ENCODE results near the gene SLC45A2. TPM values are rescaled to one million over a fixed set of nuclear protein-coding genes. Genes with fewer than 3 reads are reported as not detected.

Gene SLC45A2
- total RNA-seq, 1 donor: not detected

DNA sequence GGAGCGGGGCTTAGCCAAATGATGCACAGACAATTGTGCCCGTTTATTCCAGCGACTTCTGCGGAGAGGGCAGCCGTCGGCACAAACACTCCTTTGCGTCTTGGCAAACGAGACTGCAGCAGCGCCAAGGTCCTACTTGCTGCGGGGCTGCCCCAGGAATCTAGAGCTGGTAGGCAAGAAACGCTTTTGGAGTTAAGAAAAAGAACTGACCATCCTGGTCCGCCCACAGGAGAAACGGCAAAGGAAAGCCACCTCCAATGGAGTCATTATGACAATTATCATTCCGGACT is 46.0 kb downstream of the SLC45A2 start:
- DNase-seq (ENCODE audit: low read depth): no peak
- no peak overlapping the region for H3K4me3 ChIP-seq (ENCODE audit: low read depth, low read length)
- TF ChIP-seq, protein P1, sequence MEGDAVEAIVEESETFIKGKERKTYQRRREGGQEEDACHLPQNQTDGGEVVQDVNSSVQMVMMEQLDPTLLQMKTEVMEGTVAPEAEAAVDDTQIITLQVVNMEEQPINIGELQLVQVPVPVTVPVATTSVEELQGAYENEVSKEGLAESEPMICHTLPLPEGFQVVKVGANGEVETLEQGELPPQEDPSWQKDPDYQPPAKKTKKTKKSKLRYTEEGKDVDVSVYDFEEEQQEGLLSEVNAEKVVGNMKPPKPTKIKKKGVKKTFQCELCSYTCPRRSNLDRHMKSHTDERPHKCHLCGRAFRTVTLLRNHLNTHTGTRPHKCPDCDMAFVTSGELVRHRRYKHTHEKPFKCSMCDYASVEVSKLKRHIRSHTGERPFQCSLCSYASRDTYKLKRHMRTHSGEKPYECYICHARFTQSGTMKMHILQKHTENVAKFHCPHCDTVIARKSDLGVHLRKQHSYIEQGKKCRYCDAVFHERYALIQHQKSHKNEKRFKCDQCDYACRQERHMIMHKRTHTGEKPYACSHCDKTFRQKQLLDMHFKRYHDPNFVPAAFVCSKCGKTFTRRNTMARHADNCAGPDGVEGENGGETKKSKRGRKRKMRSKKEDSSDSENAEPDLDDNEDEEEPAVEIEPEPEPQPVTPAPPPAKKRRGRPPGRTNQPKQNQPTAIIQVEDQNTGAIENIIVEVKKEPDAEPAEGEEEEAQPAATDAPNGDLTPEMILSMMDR (IDR thresholded peaks at IDR 0.05; ENCODE audit: insufficient read depth, low read depth, low read length): no peak

DNA sequence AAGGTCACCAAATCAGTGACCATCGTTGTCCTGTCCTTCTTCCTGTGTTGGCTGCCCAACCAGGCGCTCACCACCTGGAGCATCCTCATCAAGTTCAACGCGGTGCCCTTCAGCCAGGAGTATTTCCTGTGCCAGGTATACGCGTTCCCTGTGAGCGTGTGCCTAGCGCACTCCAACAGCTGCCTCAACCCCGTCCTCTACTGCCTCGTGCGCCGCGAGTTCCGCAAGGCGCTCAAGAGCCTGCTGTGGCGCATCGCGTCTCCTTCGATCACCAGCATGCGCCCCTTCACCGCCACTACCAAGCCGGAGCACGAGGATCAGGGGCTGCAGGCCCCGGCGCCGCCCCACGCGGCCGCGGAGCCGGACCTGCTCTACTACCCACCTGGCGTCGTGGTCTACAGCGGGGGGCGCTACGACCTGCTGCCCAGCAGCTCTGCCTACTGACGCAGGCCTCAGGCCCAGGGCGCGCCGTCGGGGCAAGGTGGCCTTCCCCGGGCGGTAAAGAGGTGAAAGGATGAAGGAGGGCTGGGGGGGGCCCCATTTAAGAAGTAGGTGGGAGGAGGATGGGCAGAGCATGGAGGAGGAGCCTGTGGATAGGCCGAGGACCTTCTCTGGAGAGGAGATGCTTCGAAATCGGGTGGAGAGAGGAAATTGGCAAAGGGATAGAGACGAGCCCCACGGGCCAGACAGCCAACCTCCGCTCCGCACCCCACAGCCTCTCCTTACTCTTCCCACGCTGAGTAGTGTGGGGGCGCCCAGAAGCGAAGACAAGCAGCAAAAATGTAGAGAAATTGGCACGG is 46.6 kb downstream of the SLC45A2 start:
- no peak for DNase-seq (ENCODE audit: low read depth)
- TF ChIP-seq, protein P1 (IDR thresholded peaks at IDR 0.05; ENCODE audit: insufficient read depth, low read depth, low read length): no peak
- H3K4me3 ChIP-seq (ENCODE audit: low read depth, low read length): no peak overlapping the region

DNA sequence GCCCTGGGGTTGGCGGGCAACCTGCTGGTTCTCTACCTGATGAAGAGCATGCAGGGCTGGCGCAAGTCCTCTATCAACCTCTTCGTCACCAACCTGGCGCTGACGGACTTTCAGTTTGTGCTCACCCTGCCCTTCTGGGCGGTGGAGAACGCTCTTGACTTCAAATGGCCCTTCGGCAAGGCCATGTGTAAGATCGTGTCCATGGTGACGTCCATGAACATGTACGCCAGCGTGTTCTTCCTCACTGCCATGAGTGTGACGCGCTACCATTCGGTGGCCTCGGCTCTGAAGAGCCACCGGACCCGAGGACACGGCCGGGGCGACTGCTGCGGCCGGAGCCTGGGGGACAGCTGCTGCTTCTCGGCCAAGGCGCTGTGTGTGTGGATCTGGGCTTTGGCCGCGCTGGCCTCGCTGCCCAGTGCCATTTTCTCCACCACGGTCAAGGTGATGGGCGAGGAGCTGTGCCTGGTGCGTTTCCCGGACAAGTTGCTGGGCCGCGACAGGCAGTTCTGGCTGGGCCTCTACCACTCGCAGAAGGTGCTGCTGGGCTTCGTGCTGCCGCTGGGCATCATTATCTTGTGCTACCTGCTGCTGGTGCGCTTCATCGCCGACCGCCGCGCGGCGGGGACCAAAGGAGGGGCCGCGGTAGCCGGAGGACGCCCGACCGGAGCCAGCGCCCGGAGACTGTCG is 47.3 kb downstream of the SLC45A2 start:
- peak; percentile 4 for DNase-seq (ENCODE audit: low read depth)
- TF ChIP-seq, protein P1 (IDR thresholded peaks at IDR 0.05; ENCODE audit: insufficient read depth, low read depth, low read length): no peak
- H3K4me3 ChIP-seq (ENCODE audit: low read depth, low read length): peak overlapping the region; percentile 58

DNA sequence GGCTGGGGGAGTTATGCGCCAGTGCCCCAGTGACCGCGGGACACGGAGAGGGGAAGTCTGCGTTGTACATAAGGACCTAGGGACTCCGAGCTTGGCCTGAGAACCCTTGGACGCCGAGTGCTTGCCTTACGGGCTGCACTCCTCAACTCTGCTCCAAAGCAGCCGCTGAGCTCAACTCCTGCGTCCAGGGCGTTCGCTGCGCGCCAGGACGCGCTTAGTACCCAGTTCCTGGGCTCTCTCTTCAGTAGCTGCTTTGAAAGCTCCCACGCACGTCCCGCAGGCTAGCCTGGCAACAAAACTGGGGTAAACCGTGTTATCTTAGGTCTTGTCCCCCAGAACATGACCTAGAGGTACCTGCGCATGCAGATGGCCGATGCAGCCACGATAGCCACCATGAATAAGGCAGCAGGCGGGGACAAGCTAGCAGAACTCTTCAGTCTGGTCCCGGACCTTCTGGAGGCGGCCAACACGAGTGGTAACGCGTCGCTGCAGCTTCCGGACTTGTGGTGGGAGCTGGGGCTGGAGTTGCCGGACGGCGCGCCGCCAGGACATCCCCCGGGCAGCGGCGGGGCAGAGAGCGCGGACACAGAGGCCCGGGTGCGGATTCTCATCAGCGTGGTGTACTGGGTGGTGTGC is 48.0 kb downstream of the SLC45A2 start, which contains the start of gene RXFP3:
Gene RXFP3 (plus strand): TSS at position 6 of the 636 bp plus-strand sequence. CDS start 355 bp downstream, at position 361.
- DNase-seq (ENCODE audit: low read depth): no peak
- peak within 1 kb of the TSS; percentile 58 for H3K4me3 ChIP-seq (ENCODE audit: low read depth, low read length)
- TF ChIP-seq, protein P1 (IDR thresholded peaks at IDR 0.05; ENCODE audit: insufficient read depth, low read depth, low read length): no peak

DNA sequence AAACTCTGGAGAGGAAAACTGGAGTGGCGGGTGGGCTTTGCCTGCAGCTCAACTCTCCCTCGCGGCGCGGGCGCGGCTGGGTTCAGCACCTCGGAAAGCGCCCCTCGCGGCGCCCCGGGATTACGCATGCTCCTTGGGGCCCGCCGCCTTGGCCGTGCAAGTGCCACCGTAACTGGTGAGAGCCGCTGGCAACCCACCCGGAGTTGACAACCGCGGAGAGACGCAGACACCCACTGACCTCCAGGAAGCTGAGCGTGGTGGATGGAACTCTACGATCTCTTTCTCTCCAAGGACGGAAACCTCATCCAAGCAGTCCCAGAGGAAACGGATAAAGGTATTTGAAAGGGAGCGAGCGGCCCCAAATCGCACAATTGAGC is 48.5 kb downstream of the SLC45A2 start:
- peak; percentile 77 for DNase-seq (ENCODE audit: low read depth)
- TF ChIP-seq, protein P1 (IDR thresholded peaks at IDR 0.05; ENCODE audit: insufficient read depth, low read depth, low read length): peak; percentile 22

DNA sequence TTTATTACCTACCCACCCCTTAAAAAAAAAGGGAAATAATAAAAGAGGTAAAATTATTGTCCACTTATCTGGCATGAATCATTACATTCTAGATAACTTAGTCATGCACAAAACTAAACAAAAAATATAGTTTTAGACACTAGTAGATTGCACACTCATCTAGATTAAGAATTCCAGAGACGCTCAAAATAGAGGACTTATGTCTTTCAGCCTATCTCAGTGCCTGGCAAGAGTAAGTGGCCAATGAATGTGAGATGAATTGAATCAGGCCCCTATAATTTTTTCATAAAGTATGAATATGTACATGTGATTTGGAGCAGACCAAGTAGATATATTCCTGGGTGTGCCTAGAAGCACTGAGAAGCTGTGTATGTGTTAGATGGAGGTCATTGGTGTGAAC is 50.3 kb downstream of the SLC45A2 start:
- DNase-seq (ENCODE audit: low read depth): no peak
- H3K4me3 ChIP-seq (ENCODE audit: low read depth, low read length): no peak overlapping the region
- TF ChIP-seq, protein P1 (IDR thresholded peaks at IDR 0.05; ENCODE audit: insufficient read depth, low read depth, low read length): no peak

More for the DNA sequence above, 48.5 kb downstream of the SLC45A2 start:
- H3K4me3 ChIP-seq (ENCODE audit: low read depth, low read length): peak overlapping the region; percentile 58

Data from fibroblast of villous mesenchyme (primary cell).